GM10266 (cell line): ENCODE measurements around the gene NHERF1.

ENCODE experiments used
- DNase-seq: peaks from one replicate; pipeline ENCODE4 v3.0.0; 2012; ENCODE audit errors: extremely low spot score
- TF ChIP-seq, protein P1 (sequence below): IDR thresholded peaks from 2 replicates; pipeline ENCODE4 v1.5.1; 2012; ENCODE audit warnings: mild to moderate bottlenecking, low read depth; ENCODE audit not compliant: control insufficient read depth, insufficient read depth; ENCODE audit errors: missing control alignments

Gene NHERF1

DNA sequence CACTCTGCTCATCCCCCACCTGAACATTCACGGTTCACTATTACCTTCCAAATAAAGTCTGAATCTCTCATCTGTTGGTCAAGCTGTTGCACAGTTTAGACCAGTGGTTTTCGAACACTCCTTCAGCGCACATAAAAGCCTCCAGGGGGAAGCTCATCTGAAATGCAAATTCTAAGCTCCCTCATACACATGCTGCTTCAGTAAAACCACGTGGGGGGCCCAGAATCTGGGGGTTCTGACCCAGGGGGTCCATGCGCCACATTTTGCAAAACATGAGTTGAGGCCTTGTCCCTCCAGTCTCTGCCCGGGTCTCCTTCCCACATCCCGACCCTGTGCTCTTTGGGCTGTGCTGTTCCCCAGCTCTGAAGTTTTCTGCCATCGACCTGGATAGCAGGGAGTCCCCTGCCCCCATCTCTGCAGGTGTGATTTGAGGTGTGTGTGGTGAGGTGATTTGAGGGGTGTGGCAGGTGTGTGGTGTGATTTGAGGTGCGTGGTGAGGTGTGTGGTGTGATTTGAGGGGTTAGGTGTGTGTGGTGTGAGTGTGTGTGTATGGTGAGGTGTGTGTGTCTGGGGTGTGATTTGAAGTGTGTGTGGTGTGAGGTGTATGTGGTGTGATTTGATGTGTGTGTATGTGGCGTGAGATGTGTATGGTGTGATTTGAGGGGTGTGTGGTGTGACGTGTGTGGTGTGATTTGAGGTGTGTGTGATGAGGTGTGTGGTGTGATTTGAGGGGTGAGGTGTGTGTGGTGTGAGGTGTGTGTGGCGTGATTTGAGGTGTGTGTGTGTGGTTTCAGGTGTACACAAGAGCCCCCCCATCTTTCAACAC, 16.2 kb upstream of the NHERF1 start:
- no peak for DNase-seq
- TF ChIP-seq, protein P1, sequence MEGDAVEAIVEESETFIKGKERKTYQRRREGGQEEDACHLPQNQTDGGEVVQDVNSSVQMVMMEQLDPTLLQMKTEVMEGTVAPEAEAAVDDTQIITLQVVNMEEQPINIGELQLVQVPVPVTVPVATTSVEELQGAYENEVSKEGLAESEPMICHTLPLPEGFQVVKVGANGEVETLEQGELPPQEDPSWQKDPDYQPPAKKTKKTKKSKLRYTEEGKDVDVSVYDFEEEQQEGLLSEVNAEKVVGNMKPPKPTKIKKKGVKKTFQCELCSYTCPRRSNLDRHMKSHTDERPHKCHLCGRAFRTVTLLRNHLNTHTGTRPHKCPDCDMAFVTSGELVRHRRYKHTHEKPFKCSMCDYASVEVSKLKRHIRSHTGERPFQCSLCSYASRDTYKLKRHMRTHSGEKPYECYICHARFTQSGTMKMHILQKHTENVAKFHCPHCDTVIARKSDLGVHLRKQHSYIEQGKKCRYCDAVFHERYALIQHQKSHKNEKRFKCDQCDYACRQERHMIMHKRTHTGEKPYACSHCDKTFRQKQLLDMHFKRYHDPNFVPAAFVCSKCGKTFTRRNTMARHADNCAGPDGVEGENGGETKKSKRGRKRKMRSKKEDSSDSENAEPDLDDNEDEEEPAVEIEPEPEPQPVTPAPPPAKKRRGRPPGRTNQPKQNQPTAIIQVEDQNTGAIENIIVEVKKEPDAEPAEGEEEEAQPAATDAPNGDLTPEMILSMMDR = no peak

GRCh38 chr17:74733365-74734122, 14.9 kb upstream of the NHERF1 start:
- TF ChIP-seq, protein P1 = no peak
- peak; percentile 5 for DNase-seq

DNA sequence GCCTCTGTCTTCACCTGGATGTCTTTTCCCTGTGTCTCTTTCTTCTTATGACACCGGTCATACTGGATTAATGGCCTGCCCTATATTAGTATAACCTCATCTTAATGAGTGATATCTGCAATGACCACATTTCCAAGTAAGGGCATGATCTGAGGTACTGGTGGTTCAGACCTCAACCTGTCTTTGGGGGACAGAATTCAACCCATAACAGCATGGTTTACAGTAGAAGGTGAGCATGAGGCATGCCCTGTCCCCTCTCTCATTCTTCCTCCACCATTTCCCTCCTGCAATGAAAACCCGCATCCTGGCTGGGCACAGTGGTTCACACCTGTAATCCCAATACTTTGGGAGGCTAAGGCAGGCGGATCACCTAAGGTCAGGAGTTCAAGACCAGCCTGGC, 14.2 kb upstream of the NHERF1 start:
- DNase-seq = peak; percentile 4

DNA sequence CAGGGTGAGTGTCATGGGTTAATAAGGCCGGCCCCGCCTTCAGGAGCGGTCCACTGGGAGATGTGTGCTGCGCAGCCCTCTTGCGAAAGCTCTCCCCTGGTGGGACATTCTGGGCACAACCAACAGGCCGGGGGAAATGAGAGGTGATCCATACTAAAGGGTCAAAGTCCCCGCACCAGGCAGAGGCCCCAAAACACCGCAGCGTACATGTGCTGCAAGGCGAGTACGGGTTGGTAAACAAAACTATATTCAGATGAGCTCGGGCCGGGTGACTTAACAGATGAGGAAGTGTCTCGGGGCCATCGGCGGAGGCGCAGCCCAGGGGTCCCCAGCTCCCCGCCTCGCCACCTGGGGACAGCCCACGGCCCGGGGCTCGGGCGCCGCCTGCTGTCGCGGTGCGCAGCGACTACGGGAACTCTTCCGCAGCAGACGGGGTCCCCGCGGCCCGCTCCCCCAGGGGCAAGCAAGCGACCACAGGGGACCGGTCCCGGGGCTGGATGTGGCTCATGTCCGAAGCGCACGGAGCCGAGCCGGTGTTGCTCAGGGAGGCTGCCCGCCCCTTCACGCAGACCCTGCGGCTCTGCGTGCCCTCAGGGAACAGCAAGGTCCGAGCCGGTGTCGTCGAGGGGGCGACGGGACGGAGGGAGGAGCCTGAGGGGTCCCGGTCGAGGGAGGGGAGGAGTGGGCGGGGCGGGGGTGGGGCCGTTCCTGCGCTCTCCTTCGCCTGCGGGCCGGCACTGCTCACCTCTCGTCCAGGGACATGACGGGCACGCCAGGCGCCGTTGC, 11.7 kb upstream of the NHERF1 start, which contains the start of gene RAB37:
Gene RAB37 (plus strand): TSS at position 744 of the 786 bp plus-strand sequence. CDS start 17 bp downstream, at position 761.
- DNase-seq = peak; percentile 67
- TF ChIP-seq, protein P1 = peak; percentile 81

More for the DNA sequence above, 14.2 kb upstream of the NHERF1 start:
- TF ChIP-seq, protein P1 = no peak

DNA sequence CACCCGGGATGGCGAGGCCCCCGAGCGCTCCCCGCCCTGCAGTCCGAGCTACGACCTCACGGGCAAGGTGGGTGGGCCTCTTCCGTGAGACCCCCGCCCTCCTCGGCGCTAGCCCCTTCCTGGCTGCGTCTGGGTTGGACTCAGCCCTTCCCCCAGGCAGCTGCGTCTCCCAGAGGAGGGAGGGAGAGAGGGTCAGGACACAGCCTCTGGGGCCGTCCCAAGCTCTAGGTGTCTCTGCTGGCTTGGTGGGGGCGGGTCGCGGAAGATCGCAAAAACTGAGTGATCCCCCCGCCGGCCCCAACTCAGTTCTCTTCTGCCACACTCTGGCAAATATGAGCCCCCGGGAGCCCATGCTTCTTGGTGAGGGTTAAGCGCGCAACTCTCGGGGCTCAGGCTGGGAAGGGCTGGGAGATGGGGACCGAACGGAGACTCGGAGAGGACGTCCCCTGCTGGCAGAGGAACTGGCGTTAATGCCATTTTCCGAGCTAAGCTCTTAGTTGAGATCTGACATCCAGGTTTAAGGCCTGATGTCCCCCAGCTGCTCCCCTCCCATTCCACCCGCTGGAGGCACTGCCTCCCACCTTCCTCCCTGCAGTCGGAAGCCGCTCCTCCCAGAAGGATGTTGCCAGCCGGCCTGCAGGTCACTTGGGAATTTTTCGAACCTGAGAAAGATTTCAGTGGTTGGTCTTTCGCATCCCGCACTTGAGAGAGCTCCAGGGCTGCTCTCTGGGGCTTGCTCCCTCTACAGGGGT, 11.0 kb upstream of the NHERF1 start:
- TF ChIP-seq, protein P1 = peak; percentile 63
- peak; percentile 70 for DNase-seq

GRCh38 chr17:74738051-74738996, 10.1 kb upstream of the NHERF1 start:
- TF ChIP-seq, protein P1 = no peak
- DNase-seq = peak; percentile 89
